ENCODE results near the gene AKNA. TPM values are rescaled to one million over a fixed set of nuclear protein-coding genes. Genes with fewer than 3 reads are reported as not detected.

Gene AKNA
- total RNA-seq, 2 experiments from 2014 or later, result 300 to 364 TPM

GRCh38 chr9:114382699-114383520, 4.9 kb downstream of the AKNA start:
- H3K27me3 Mint-ChIP-seq, result no peaks in the 10 kb centered on the region
- H3K4me1 Mint-ChIP-seq, result peaks cover 58% of the 10 kb centered on the region
- peak overlapping the region; percentile 99 for H3K4me3 Mint-ChIP-seq
- peak; percentile 52 for DNase-seq
- no peaks in the 10 kb centered on the region for H3K9me3 Mint-ChIP-seq
- ChIA-PET POLR2A (no interaction called here), CTCF (interaction anchor here (0.8 to 6.4 kb wide), 7 partner anchors 11 to 271 kb away, joined by 3 to 45 read pairs (median 4); no protein-coding TSS in a partner anchor)
- peak overlapping the region; percentile 91 for H3K27ac Mint-ChIP-seq
- H3K36me3 Mint-ChIP-seq (ENCODE audit: low read depth), result peaks cover 91% of the 10 kb centered on the region

GRCh38 chr9:114378883-114379282, 8.9 kb downstream of the AKNA start:
- no peaks in the 10 kb centered on the region for H3K9me3 Mint-ChIP-seq
- peaks cover 86% of the 10 kb centered on the region for H3K4me1 Mint-ChIP-seq
- no peaks in the 10 kb centered on the region for H3K27me3 Mint-ChIP-seq
- peaks cover 89% of the 10 kb centered on the region for H3K36me3 Mint-ChIP-seq (ENCODE audit: low read depth)
- CTCF ChIA-PET, result interaction anchor here (1.2 to 1.5 kb wide), 3 partner anchors 11 to 15 kb away, joined by 3 to 7 read pairs (median 4); no protein-coding TSS in a partner anchor
- H3K27ac Mint-ChIP-seq, result peak overlapping the region; percentile 86
- H3K4me3 Mint-ChIP-seq, result no peak overlapping the region
- POLR2A ChIA-PET, result no interaction called here
- no peak for DNase-seq

GRCh38 chr9:114378016-114378415, 9.8 kb downstream of the AKNA start:
- Mint-ChIP-seq H3K27me3 (no peaks in the 10 kb centered on the region), H3K4me1 (peaks cover 89% of the 10 kb centered on the region), H3K27ac (peak overlapping the region; percentile 86), H3K9me3 (no peaks in the 10 kb centered on the region), H3K36me3 (ENCODE audit: low read depth) (peaks cover 89% of the 10 kb centered on the region), H3K4me3 (peak overlapping the region; percentile 25)
- POLR2A ChIA-PET, result interaction anchor here (1.2 kb wide), 1 partner anchor 10 kb away, joined by 3 read pairs; the partner anchor contains the start of gene AKNA
- DNase-seq, result no peak
- CTCF ChIA-PET, result interaction anchor here (1.5 to 2.1 kb wide), 3 partner anchors 8 to 38 kb away, joined by 3 to 9 read pairs (median 4); no protein-coding TSS in a partner anchor

- H3K4me3 Mint-ChIP-seq, result no peak overlapping the region
- ChIA-PET CTCF (interaction anchor here (1.5 to 2.1 kb wide), 4 partner anchors 9 to 37 kb away, joined by 3 to 9 read pairs (median 6); no protein-coding TSS in a partner anchor), POLR2A (interaction anchor here (1.2 kb wide), 1 partner anchor 11 kb away, joined by 3 read pairs; the partner anchor contains the start of gene AKNA)
- H3K27ac Mint-ChIP-seq, result peak overlapping the region; percentile 86
- peaks cover 87% of the 10 kb centered on the region for H3K36me3 Mint-ChIP-seq (ENCODE audit: low read depth)
- no peak for DNase-seq
- H3K9me3 Mint-ChIP-seq, result no peaks in the 10 kb centered on the region
- H3K4me1 Mint-ChIP-seq, result peaks cover 88% of the 10 kb centered on the region
- no peaks in the 10 kb centered on the region for H3K27me3 Mint-ChIP-seq
Measured at GRCh38 chr9:114376586-114377445, 11.0 kb downstream of the AKNA start.

GRCh38 chr9:114375386-114376175, 12.2 kb downstream of the AKNA start:
- ChIA-PET POLR2A (no interaction called here), CTCF (interaction anchor here (1.7 to 2.1 kb wide), 2 partner anchors 10 to 15 kb away, joined by 7 to 9 read pairs; no protein-coding TSS in a partner anchor)
- Mint-ChIP-seq H3K36me3 (ENCODE audit: low read depth) (peaks cover 89% of the 10 kb centered on the region), H3K9me3 (no peaks in the 10 kb centered on the region), H3K4me1 (peaks cover 92% of the 10 kb centered on the region), H3K27me3 (no peaks in the 10 kb centered on the region), H3K4me3 (peak overlapping the region; percentile 52), H3K27ac (peak overlapping the region; percentile 89)
- DNase-seq, result no peak

- no peak for DNase-seq
- peaks cover 90% of the 10 kb centered on the region for H3K36me3 Mint-ChIP-seq (ENCODE audit: low read depth)
- H3K27me3 Mint-ChIP-seq, result no peaks in the 10 kb centered on the region
- peak overlapping the region; percentile 89 for H3K27ac Mint-ChIP-seq
- POLR2A ChIA-PET, result interaction anchor here (1.4 kb wide), 1 partner anchor 12 kb away, joined by 3 read pairs; no protein-coding TSS in a partner anchor
- no peaks in the 10 kb centered on the region for H3K9me3 Mint-ChIP-seq
- peaks cover 94% of the 10 kb centered on the region for H3K4me1 Mint-ChIP-seq
- CTCF ChIA-PET, result no interaction called here
- no peak overlapping the region for H3K4me3 Mint-ChIP-seq
Measured at GRCh38 chr9:114374936-114375335, 12.8 kb downstream of the AKNA start.

GRCh38 chr9:114373960-114374730, 13.6 kb downstream of the AKNA start:
- peak overlapping the region; percentile 37 for H3K4me3 Mint-ChIP-seq
- ChIA-PET POLR2A (interaction anchor here (1.4 kb wide), 1 partner anchor 13 kb away, joined by 3 read pairs; no protein-coding TSS in a partner anchor), CTCF (interaction anchor here (1.0 to 4.8 kb wide), 2 partner anchors 12 to 31 kb away, joined by 4 to 39 read pairs; partner anchors contain the start of gene AKNA)
- DNase-seq, result no peak
- H3K4me1 Mint-ChIP-seq, result peaks cover 94% of the 10 kb centered on the region
- H3K27ac Mint-ChIP-seq, result peak overlapping the region; percentile 89
- H3K36me3 Mint-ChIP-seq (ENCODE audit: low read depth), result peaks cover 90% of the 10 kb centered on the region
- H3K27me3 Mint-ChIP-seq, result no peaks in the 10 kb centered on the region
- H3K9me3 Mint-ChIP-seq, result no peaks in the 10 kb centered on the region

GRCh38 chr9:114372921-114373448, 14.8 kb downstream of the AKNA start:
- peaks cover 91% of the 10 kb centered on the region for H3K4me1 Mint-ChIP-seq
- H3K9me3 Mint-ChIP-seq, result no peaks in the 10 kb centered on the region
- peak overlapping the region; percentile 89 for H3K27ac Mint-ChIP-seq
- ChIA-PET CTCF (interaction anchor here (0.7 to 4.8 kb wide), 3 partner anchors 13 to 33 kb away, joined by 3 to 39 read pairs (median 4); partner anchors contain the start of gene AKNA), POLR2A (interaction anchor here (1.0 kb wide), 3 partner anchors 11 to 25 kb away, joined by 3 to 7 read pairs (median 3); no protein-coding TSS in a partner anchor)
- H3K4me3 Mint-ChIP-seq, result peak overlapping the region; percentile 72
- H3K36me3 Mint-ChIP-seq (ENCODE audit: low read depth), result peaks cover 88% of the 10 kb centered on the region
- no peaks in the 10 kb centered on the region for H3K27me3 Mint-ChIP-seq
- DNase-seq, result peak; percentile 92

GRCh38 chr9:114371973-114372917, 15.5 kb downstream of the AKNA start:
- DNase-seq, result peak; percentile 70
- H3K27ac Mint-ChIP-seq, result peak overlapping the region; percentile 89
- H3K4me1 Mint-ChIP-seq, result peaks cover 91% of the 10 kb centered on the region
- ChIA-PET POLR2A (interaction anchor here (0.7 to 1.0 kb wide), 6 partner anchors 12 to 26 kb away, joined by 3 to 7 read pairs (median 3); partner anchors contain the start of gene AKNA), CTCF (interaction anchor here (0.5 to 4.8 kb wide), 3 partner anchors 14 to 24 kb away, joined by 3 to 39 read pairs (median 4); partner anchors contain the start of gene AKNA)
- H3K9me3 Mint-ChIP-seq, result no peaks in the 10 kb centered on the region
- H3K27me3 Mint-ChIP-seq, result no peaks in the 10 kb centered on the region
- H3K4me3 Mint-ChIP-seq, result peak overlapping the region; percentile 72
- peaks cover 88% of the 10 kb centered on the region for H3K36me3 Mint-ChIP-seq (ENCODE audit: low read depth)

GRCh38 chr9:114371343-114371944, 16.3 kb downstream of the AKNA start:
- peak overlapping the region; percentile 89 for H3K27ac Mint-ChIP-seq
- POLR2A ChIA-PET, result interaction anchor here (0.7 to 1.0 kb wide), 3 partner anchors 12 to 25 kb away, joined by 3 read pairs; partner anchors contain the start of gene AKNA
- no peaks in the 10 kb centered on the region for H3K9me3 Mint-ChIP-seq
- H3K4me1 Mint-ChIP-seq, result peaks cover 91% of the 10 kb centered on the region
- DNase-seq, result no peak
- H3K36me3 Mint-ChIP-seq (ENCODE audit: low read depth), result peaks cover 88% of the 10 kb centered on the region
- CTCF ChIA-PET, result interaction anchor here (1.2 to 4.8 kb wide), 2 partner anchors 15 to 25 kb away, joined by 4 to 39 read pairs; partner anchors contain the start of gene AKNA
- no peaks in the 10 kb centered on the region for H3K27me3 Mint-ChIP-seq
- H3K4me3 Mint-ChIP-seq, result peak overlapping the region; percentile 72

All from activated CD4-positive, alpha-beta T cell treated with anti-CD3 and anti-CD28 coated beads, Interleukin-2, amount 10 ng/mL, durations not matched to agents 7 days and 5 days (primary cell).